SHP77 treated with DMSO at 0.1 percent for 48 hours (cell line): Measurements from ENCODE around the gene SNAPC2.
"Not testable (repeated sequence)": the region's sequence is repeated elsewhere in the genome, so short reads cannot be mapped to it uniquely, and the experiment has no call there.

Source experiments
- DNase-seq: peaks from one replicate; lab custom pipeline; 2025; lab: John Stamatoyannopoulos, UW

SNAPC2 gene

DNA sequence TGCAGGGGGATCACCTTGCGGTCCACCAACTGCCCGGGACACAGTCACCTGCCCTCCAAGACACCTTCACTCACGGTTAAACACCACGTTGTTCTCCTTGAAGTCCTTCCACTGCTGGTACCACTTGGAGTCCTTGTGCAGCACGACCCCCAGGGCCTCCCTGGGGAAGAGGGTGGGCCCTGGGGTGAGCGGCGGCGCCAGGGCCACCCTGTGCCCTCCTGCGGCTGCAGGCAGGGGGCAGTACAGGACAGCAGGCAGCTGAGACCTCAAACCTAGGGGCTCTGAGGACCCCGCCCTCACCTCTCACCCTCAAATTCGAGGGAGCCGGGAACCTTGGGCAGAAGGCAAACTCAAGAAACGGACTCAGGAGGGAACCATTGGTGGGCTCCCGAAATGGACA lies 13.3 kb downstream of the SNAPC2 start:
- no peak for DNase-seq

DNA sequence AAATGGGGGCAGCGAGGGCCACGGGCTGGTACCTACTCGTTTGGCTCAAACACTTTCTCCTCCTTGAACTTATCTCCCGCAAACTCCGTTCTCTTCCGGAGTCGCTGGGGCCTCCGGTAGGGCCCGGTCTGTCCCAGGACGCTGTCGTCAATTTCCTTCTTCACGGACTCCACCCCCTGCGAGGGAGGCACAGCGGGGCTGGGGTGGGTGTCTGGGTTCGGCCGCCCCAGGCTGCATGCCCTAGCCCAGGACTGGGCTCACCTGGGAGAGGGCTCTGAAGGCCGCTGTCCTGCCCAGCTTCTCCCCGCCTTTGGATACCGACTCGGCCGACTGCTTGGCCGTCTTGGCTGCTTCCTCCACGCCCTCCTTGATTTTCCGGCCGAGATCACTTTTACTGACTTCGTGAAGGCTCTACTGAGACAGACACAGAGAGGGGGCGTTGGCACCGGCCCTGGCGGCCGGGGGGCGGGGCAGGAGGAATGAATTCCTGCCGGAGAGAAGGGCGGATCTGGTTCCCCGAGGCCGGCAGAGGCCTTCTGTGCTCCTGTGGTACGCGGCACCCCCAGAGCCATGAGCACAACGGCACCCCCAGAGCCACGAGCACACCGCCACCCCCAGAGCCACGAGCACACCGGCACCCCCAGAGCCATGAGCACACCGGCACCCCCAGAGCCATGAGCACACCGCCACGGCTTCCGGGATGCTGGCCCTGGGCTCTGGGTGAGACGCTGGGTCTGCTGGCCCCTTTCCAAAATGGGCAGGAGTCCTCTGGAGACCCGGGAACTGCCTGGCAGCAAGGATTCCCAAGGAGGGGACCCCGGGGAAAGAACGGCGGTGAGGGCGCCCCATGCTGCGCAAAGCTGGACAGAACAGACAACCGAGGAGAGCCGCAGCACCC lies 13.9 kb downstream of the SNAPC2 start:
- no peak for DNase-seq

DNA sequence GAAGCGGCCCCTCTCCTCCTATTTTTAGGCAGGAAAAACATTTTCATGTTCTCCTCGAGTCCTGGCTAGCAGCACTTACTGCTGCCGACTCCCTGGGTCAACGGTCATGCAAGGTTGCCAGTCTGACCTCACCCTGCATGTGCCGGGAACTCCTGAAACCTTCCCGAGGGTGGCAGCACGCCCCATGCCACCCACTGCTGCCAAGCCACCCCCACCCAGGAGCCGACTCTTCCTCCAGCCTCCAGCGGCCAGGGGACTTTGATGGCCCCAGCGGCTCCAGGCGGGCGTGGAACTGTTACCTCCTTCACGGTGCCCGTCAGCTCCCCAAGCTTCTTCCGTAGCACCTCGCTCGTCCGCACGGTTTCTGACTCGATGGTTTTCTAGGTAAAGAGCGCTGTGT lies 14.6 kb downstream of the SNAPC2 start:
- DNase-seq, result no peak

DNA sequence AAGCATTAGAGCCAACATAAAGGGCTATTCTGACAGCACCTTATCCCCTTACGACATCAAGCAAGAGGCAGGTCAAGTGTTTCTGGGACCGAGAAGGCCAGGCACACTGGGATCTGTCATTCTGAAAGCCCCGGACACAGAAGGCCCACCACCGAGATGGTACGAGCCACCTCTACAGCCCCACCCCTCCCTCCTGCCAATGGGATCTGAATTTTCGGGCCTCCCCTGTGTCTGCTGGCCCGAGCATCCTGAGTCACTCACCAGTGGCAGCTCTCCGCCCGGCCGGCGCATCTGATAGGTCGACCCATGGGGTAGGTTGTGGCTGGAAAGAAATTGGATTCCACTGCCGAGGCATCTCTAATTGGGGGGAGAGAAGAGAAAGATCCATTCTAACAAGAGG lies 20.7 kb downstream of the SNAPC2 start:
- no peak for DNase-seq

DNA sequence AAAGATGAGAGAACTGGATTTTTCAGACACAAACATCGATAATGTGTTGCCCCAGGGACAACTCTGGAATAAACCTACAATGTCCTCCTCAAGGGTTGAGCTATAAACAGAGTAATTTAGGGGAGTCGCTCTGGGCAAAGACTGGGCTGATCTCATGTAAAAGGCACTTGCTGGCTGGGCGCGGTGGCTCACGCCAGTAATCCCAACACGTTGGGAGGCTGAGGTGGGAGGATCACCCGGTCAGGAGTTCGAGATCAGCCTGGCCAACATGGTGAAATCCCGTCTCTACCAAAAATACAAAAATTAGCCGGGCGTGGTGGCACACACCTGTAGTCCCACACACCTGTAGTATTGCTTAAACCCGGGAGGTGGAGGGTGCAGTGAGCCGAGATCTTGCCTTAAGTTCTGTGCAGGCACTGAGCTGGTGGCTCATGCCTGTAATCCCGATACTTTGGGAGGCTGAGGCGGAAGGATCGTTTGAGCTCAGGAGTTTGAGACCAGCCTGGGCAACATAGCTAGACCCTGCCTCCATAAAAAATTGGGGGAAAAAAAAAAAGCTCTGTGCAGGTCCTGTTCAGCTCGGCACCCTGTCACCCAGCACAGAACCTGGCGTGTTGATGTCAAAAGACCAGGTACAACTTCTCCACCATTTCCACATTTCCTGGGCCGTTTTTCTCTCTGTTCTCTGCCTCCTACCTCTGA lies 21.9 kb downstream of the SNAPC2 start:
- DNase-seq, result no peak

DNA sequence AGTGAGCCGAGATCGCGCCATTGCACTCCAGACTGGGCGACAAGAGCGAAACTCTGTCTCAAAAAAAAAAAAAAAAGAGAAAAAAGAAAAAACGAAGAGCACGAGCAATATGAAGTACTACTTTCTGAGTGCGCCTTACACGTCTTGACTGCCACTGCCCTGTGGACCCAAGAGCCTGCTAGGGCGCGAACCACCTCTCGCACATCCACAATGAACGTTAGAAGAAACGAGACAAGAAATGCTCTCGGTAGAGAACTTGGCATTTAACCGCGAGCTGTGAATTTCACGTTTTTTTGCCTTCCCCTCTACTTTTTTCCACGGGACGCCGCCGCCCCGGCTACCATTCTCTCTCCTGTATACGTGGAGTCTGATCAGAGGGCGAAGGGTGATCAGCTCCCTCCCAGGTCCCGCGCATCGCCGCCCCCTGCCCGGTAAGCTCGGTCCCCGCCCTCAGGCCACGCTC lies 22.9 kb downstream of the SNAPC2 start:
- DNase-seq, result no peak

DNA sequence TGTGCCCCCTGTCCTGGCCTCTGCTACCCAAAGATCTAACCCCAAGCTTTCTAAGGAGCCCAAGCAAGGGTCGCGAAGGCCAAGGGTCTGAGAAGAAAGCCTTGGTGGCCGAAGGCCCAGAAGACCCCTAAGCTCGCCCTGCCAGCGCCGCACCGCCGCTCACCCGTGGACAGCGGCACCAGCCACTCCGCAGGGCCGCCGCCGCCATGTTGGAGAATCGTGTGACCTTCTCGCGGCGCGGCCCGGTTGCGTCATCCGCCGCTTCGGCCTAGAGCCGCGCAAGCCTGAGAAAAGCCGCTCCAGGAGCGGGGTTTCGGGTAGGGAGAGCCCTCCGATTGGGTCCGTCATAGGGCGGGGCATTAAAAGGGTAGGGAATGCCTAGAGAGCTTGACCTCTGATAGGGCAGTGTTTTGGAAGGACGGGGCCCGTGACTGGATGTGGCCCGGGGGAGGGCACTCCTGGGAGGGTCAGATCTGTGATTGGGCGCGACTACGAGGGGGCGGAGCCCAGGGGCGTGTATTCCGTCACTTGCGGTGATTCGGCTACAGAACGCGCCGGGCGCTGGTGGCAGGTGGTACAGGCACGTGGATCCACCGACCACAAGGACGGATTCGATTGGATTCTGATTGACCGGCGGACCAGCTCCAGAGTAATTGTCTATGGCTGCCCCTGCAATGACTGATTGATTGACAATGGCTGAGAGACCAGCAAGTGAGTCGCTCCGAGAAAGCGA lies 23.5 kb downstream of the SNAPC2 start, which contains the start of gene TIMM44:
Gene TIMM44, minus strand, starts transcription at position 223 of the 733 bp plus-strand sequence. Its CDS starts 15 bp downstream, at position 208.
- DNase-seq, result peak; percentile 99

DNA sequence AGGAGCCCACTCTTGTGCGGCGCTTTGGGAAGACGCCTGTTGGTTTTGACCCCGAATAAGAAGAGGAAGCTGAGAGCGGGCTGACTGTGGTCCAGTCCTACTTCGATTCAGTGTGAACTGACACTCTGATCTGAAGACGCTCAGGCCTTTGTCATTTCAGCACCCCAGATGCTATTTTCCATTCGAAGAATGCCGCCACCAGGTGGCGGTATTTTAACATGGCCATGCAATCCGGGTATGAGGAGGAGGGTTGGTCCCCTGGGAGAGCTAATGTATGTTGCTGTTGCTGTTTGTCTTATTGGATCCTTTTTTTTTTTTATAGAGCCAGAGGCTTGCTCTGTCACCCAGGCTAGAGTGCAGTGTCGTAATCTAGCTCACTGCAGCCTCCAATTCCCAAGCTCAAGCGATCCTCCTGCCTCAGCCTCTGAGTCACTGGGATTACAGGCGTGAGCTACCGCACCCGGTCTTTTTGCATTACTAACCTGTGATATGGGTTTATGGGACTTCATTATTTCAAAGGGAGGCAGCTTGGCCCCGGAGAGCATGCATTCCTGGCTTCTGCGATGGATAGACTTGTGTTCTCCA lies 24.1 kb downstream of the SNAPC2 start:
- DNase-seq, result peak; percentile 32

DNA sequence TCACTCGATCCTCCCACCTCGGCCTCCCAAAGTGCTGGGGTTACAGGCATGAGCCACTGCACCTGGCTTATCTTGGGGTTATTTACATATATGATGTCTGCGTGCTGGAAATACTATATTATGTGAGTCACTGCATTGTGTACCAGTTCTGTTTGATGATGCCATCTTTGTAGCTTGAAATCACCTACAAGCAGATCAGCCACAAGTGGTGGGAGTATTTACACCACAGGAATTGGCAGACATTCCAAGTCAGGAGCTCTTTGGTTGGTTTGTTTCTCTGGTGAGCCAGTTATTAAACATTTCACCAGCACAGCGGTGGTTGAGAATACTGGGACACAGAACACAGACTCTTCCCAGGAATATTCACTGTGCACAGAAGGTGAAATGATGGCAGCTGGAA lies 27.8 kb downstream of the SNAPC2 start:
- no peak for DNase-seq

DNA sequence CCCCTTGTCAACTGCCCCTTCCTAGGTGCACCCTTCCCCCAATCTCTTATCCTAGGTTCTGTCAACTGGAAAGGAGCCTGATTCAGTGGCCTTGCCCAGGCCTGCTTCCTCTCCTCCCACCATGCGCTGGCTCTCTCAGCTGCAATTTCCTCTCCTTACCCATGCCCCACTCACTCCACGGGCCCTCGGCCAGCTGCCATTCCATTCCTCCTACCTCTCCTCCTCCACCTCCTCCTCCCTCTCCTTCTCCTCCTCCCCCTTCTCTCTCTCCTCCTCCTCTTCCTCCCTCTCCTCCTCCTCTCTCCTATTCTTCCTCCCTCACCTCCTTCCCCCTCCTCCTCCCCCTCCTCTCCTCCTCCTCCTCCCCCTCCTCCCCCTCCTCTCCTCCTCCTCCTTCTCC lies 32.9 kb downstream of the SNAPC2 start:
- DNase-seq, result no peak

DNA sequence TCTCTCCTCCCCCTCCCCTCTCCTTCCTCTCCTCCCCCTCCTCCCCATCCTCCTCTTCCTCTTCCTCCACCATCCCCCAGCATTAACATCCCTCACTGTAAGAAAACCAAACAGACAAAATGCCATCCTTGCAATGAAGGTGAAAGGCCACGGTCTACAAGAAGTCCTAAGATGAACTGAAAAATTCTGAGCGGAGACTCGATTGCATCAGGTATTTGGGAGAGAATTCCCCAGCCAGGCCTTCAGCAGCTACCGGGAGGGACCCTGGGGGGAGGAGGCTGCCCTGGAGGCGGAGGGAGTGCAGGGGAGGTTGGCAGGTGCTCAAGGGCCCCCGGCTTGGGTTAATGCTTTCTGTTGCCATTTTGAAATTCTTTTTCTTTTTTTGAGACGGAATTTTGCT lies 33.4 kb downstream of the SNAPC2 start:
- no peak for DNase-seq

DNA sequence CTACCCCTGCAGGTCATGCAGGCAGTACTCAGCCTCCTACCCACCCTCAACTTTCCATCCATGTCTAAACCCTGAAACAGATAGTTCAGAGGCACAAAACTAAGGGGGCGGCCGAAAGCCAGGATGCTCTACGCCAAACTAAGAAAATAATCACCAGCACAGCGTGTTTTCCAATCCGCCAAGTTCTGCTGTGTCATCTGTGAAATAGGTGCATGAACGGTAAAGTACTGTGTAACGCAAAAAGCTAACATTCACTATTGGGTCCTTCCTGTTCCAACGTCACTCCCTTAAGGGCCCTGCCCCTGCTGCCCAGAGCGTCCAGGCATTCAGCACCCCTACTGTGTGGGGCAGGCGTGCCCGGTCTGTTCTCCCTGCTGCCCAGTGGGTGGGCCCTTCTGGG lies 35.6 kb downstream of the SNAPC2 start:
- no peak for DNase-seq

DNA sequence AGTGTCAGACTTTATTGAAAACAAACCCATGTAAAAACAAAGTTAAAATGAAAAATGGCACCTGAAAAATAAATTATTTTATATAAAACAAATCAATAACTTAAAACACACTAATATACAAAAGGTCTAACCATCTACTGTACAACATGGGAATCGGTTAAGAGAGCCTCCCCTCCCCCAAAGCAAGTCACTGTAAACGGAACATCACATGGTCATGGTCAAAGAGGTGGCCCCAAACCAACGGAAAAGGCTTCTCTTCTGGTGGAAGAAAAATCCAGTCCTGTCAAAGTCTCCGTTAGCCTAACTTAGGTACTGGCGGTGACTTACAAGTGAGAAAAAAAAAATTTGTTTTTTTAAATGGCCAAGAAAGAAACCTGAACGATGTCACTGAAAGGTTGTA lies 39.1 kb downstream of the SNAPC2 start:
- no peak for DNase-seq

DNA sequence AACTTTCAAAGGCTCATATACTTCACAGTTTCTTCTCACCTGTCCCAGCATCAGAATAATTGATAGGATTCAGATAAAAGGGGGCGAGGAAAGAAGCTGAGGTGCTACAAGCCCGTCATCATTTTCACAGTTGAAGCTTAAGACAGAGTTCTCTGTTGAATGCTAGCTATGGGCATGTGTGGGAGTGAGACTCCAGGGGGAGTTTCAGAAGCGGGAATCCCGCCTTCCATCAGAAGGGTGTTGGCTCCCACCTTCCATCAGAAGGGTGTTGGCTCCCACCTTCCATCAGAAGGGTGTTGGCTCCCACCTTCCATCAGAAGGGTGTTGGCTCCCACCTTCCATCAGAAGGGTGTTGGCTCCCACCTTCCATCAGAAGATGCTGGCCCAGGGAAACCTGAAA lies 40.9 kb downstream of the SNAPC2 start:
- not testable (repeated sequence) for DNase-seq

DNA sequence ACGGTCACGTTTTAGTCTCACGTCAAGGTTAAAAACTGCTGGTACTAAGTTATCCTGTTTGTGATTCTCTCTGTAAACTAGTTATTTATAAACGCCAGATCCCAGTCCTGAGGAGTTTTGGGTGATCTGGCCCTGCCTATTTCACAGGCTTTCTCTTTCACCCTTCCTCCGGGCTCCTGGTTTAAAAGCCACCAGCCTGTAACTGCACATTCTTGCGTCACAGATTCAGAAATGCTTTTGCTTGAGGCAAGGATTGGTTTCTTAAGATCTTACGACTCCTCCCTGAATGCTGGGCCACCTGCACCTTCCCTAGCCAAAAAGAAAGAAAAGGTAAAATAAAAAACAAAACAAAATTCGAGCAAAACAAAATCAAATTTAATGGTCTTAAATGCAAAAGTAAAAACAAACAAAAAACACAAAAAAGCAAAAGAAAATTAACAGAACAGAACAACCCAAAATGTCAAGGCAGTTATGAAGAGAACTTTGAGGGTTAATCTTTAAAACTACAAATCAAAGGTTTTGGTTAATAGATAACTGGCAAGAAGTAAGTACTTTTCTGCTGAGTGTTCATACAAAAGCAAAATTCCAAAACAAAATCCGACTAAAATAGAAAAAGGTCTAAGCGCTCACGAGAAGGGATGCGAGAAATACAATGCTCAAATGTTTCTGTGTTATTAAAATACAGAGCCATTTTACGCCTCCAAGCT lies 41.9 kb downstream of the SNAPC2 start:
- no peak for DNase-seq

DNA sequence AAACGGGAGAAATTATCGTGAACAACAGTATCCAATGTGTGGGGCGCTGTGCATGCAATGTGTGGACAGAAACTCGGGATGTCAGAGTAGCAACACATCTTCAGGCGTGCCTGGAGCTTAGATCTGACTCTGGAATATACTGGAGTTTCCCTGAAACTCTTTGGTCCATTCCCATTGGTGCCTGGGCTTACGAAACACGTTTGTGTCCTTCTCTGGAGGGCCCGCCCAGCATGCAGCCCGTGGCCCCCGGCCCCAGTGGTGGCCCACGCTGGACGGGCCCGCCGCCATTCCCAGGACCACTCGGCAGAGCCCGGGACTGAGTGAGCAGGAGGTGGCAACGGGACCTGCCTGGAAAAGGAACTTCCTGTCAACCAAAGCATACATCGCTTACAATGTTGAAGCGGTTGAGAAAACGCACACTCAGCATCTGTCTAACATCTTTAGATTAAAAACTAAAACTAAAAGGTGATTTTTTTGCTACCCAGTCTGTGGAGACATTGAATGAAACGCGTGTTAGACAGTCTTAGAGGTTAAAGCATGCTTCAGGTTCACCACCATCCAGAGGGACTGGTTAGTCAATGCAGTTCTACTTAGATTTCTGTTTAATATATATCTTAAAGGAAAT lies 42.6 kb downstream of the SNAPC2 start:
- DNase-seq, result no peak

DNA sequence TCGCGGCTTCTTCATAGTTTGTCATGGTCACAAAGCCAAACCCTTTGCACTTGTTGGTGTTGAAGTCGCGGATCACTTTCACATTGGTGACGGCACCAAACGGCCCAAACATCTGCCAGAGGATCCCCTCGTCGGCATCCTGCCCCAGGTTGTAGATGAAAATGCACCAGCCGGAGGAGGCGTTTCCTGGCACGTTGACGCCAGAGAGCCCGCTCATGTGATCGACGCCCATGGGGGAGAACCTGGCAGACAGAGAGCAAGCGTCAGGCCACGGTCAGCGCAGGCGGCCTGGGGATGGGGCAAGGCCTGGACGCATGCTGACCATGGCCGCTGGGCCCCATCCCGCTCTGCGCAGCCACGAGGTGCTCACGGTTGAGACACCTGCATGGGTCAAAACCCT lies 43.4 kb downstream of the SNAPC2 start:
- no peak for DNase-seq

DNA sequence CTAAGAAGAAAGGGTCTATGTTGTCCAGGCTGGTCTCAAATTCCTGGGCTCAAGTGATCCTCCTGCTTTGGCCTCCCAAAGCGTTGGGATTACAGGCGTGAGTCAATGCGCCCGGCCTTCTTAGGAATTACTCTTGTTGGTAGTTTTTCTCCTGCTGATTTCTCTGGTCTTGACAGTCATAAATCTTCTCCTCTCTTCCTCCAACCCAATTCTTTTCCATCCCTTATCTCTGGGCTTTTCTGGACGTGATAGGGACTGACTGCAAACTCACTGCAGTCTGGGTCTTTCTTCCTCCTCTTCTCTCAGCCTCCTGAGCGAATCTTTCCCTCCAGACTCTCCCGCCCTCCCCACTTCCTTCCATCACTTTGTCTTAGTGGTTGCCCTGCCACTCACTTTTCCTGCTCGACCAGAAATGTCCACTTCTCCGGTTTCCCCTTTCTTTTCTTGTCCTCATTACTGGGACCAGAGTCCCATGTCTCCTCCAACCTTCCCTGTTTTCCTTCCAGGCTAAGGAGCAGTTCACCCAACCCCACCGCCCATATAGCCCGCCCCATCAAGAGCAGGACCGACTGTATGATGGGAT lies 45.2 kb downstream of the SNAPC2 start:
- no peak for DNase-seq

DNA sequence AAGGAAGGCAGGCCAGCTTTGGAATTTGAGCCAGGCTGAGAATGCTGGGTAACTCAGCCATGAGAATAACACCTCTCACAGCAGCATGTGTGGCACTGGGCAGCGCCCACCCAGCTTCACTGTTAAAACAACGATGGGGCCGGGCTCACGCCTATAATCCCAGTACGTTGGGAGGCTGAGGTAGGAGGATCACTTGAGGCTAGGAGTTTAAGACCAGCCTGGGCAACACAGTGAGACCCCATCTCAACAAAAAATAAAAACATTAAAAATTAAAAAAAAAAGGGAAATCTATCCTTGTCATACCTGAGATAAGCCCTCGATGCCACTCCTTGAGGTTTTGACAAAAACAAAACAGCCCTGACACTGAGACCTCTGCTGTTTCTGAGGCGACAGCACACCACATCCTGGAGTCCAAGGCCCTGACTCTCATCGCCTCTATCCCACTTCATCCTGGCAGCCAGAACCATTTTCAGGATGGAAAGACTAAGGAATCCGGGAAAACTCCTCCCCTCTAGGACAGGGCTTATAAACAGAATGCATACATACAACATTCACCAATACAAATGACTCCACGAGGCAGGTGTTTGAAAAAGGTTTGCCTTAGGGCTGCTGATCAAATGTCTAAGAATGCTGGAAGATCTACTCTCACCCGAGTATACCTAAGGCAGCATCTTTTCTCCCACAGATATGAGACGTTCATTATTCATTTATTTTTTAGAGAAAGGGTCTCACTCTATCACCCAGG lies 46.0 kb downstream of the SNAPC2 start:
- DNase-seq, result no peak
